ENCODE data around the gene APC2. TPM values are rescaled to one million over a fixed set of nuclear protein-coding genes. Genes with fewer than 3 reads are reported as not detected.
A peak's percentile ranks its signal among the peaks of the same experiment; 100 is the strongest.

APC2 gene
- total RNA-seq, 2 experiments from 2014 or later = 0.57 to 5.5 TPM

DNA sequence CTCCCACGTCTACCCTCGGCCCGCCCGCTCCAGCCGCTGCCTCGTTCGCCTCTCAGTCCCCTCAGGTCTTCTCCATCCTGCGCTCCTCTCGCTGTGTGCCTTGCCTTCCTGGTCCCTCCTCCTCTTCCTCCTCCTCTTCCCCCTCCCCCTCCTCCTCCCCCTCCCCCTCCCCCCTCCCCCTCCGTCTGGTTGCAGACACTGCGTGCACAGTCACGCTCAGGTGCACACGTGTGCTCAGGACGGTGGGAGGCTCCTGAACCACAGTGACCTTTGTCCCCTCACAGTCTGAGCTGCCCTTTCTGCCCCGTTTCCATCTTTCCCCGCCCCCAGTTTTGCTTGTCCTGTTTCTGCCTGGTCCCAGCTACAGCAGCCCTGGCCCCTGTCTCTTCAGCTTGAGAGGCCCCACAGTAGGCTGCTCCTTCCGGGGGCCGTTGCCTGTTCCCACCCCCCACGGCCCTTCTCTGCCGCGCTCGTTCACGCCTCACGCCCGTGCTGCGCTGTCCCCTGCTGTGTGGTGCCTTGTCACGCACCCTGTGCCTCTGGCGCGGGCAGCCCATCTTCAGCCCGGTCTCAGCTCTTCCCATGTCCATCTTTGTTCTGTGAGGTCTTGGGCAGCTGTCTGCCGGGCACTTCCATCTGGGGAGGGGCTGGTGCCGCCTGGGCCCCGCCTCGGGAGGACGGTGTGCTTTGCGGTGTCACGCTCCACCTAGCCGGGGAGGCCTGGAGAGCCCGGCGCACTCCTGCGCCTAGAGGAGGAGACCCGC, 25.5 kb upstream of the APC2 start:
- H3K9me2 ChIP-seq (ENCODE audit: insufficient read depth, low read length) = no peaks in the 10 kb centered on the region
- no peak for DNase-seq (ENCODE audit: low spot score)
- H3K27ac ChIP-seq (ENCODE audit: low read depth, low read length, poor library complexity, severe bottlenecking) = no peak overlapping the region
- intact Hi-C loops (cut with micrococcal nuclease; ENCODE audit: unreplicated experiment) = no loop called here
- POLR2A ChIA-PET = no interaction called here
- H4K20me1 ChIP-seq (ENCODE audit: insufficient read depth, low read length) = peaks cover 9% of the 10 kb centered on the region; the same call in 1 of the 2 replicates
- no peaks in the 10 kb centered on the region for H3K4me1 ChIP-seq (ENCODE audit: insufficient read depth, low read length, poor library complexity, severe bottlenecking)
- no TSS peak for BruUV-seq (replicated peaks)
- H3K36me3 ChIP-seq (ENCODE audit: insufficient read depth, low read length) = peaks cover 94% of the 10 kb centered on the region
- H3K4me2 ChIP-seq (ENCODE audit: low read length) = no peak overlapping the region
- no peaks in the 10 kb centered on the region for H3K79me2 ChIP-seq (ENCODE audit: insufficient read depth, low read depth, low read length)
- H3K4me3 ChIP-seq (ENCODE audit: low read depth, low read length, poor library complexity, severe bottlenecking) = no peak overlapping the region
- CTCF ChIA-PET (ENCODE audit: unreplicated experiment) = no interaction called here
- no peak overlapping the region for H2AFZ ChIP-seq (ENCODE audit: low read length)
- no peak for TF ChIP-seq EZH2phosphoT487 (IDR thresholded peaks at IDR 0.05; ENCODE audit: borderline replicate concordance, low read depth, low read length)
- TF ChIP-seq, protein P1, sequence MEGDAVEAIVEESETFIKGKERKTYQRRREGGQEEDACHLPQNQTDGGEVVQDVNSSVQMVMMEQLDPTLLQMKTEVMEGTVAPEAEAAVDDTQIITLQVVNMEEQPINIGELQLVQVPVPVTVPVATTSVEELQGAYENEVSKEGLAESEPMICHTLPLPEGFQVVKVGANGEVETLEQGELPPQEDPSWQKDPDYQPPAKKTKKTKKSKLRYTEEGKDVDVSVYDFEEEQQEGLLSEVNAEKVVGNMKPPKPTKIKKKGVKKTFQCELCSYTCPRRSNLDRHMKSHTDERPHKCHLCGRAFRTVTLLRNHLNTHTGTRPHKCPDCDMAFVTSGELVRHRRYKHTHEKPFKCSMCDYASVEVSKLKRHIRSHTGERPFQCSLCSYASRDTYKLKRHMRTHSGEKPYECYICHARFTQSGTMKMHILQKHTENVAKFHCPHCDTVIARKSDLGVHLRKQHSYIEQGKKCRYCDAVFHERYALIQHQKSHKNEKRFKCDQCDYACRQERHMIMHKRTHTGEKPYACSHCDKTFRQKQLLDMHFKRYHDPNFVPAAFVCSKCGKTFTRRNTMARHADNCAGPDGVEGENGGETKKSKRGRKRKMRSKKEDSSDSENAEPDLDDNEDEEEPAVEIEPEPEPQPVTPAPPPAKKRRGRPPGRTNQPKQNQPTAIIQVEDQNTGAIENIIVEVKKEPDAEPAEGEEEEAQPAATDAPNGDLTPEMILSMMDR (conservative IDR thresholded peaks at IDR 0.05; ENCODE audit: low read length) = no peak
- no peaks in the 10 kb centered on the region for H3K9me3 ChIP-seq (ENCODE audit: low read length)

DNA sequence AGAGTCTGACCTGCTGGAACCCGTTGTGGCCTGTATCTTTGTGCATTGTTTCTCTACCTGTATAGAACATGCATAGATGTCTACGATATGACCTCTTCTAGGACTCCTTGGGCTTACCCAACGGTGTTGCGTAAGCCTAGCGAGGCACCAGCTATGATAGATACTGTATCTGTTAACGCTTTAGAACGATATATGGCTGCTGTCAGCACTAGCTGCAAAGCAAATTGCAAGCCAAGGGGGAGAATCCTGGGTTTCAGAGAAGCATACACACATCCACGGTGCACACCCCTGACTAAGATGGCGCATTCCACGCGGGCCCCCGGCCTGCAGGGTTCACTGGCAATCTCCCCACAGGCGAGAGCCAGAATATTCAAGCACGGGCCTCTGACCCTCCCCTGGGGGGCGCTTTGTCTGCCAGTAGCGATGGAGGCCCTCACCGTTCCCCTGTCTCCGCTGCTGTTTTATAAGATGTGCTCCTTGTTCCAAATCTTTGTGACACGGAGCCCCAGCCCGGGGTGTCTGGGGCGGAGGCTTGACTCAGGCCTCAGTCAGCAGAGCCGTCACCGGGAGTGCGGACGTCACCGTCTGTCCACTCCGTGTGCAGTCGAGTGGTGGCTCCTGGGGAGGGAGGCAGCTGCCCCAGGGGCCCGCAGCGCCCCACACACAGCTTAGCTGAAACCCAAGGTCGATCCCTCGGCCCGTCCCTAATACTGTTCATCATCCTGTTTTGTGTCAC, 24.7 kb upstream of the APC2 start:
- TF ChIP-seq, protein P1 (conservative IDR thresholded peaks at IDR 0.05; ENCODE audit: low read length) = no peak
- no peak for TF ChIP-seq EZH2phosphoT487 (IDR thresholded peaks at IDR 0.05; ENCODE audit: borderline replicate concordance, low read depth, low read length)
- ChIA-PET POLR2A (no interaction called here), CTCF (ENCODE audit: unreplicated experiment) (no interaction called here)
- Histone ChIP-seq H3K9me3 (ENCODE audit: low read length) (no peaks in the 10 kb centered on the region), H3K4me2 (ENCODE audit: low read length) (no peak overlapping the region), H3K27ac (ENCODE audit: low read depth, low read length, poor library complexity, severe bottlenecking) (no peak overlapping the region), H3K9me2 (ENCODE audit: insufficient read depth, low read length) (no peaks in the 10 kb centered on the region), H3K4me3 (ENCODE audit: low read depth, low read length, poor library complexity, severe bottlenecking) (no peak overlapping the region), H3K79me2 (ENCODE audit: insufficient read depth, low read depth, low read length) (no peaks in the 10 kb centered on the region), H3K36me3 (ENCODE audit: insufficient read depth, low read length) (peaks cover 98% of the 10 kb centered on the region), H3K4me1 (ENCODE audit: insufficient read depth, low read length, poor library complexity, severe bottlenecking) (no peaks in the 10 kb centered on the region), H4K20me1 (ENCODE audit: insufficient read depth, low read length) (peaks cover 9% of the 10 kb centered on the region; the same call in 1 of the 2 replicates), H2AFZ (ENCODE audit: low read length) (no peak overlapping the region)
- intact Hi-C loops (cut with micrococcal nuclease; ENCODE audit: unreplicated experiment) = no loop called here
- TSS peak; percentile 12 for BruUV-seq (replicated peaks)
- DNase-seq (ENCODE audit: low spot score) = no peak

DNA sequence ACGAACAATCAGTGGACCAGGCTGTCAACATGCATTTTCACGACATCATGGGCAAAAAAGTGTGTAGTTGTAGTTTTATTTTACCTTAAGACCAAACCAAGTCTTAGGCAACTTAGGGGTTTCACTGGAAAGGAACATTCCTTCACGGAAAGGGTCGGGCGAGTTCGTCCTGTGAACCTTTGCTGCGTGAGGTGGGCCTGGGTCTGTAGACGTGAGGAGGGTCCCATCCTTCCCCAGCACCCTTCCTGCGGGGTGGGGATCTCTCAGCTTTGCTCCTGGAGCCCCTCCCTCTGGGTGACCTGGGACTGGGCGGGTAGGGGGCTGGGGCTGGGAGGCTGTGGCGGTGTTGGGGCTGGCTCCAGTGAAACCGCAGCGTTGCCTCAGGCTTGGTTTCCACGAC, 24.0 kb upstream of the APC2 start:
- POLR2A ChIA-PET = no interaction called here

More for the DNA sequence above, 24.0 kb upstream of the APC2 start:
- BruUV-seq (replicated peaks) = no TSS peak
- Histone ChIP-seq H3K79me2 (ENCODE audit: insufficient read depth, low read depth, low read length) (no peaks in the 10 kb centered on the region), H3K9me2 (ENCODE audit: insufficient read depth, low read length) (no peaks in the 10 kb centered on the region), H3K4me2 (ENCODE audit: low read length) (no peak overlapping the region), H3K36me3 (ENCODE audit: insufficient read depth, low read length) (peaks cover 95% of the 10 kb centered on the region), H3K4me1 (ENCODE audit: insufficient read depth, low read length, poor library complexity, severe bottlenecking) (no peaks in the 10 kb centered on the region), H4K20me1 (ENCODE audit: insufficient read depth, low read length) (peaks cover 9% of the 10 kb centered on the region; the same call in 1 of the 2 replicates), H3K9me3 (ENCODE audit: low read length) (no peaks in the 10 kb centered on the region), H2AFZ (ENCODE audit: low read length) (no peak overlapping the region), H3K27ac (ENCODE audit: low read depth, low read length, poor library complexity, severe bottlenecking) (no peak overlapping the region), H3K4me3 (ENCODE audit: low read depth, low read length, poor library complexity, severe bottlenecking) (no peak overlapping the region)
- intact Hi-C loops (cut with micrococcal nuclease; ENCODE audit: unreplicated experiment) = no loop called here
- CTCF ChIA-PET (ENCODE audit: unreplicated experiment) = no interaction called here
- TF ChIP-seq, protein P1 (conservative IDR thresholded peaks at IDR 0.05; ENCODE audit: low read length) = no peak
- TF ChIP-seq EZH2phosphoT487 (IDR thresholded peaks at IDR 0.05; ENCODE audit: borderline replicate concordance, low read depth, low read length) = no peak
- no peak for DNase-seq (ENCODE audit: low spot score)
